DMS114 treated with DMSO at 0.1 percent for 48 hours (cell line): ENCODE data around the gene ERP27.

Experiments
- DNase-seq: peaks from one replicate; lab custom pipeline; 2025; ENCODE audit not compliant: unreplicated experiment; lab: John Stamatoyannopoulos, UW

Gene ERP27

GRCh38 chr12:14937014-14937413 lies 1.3 kb downstream of the ERP27 start:
- DNase-seq = no peak

DNA sequence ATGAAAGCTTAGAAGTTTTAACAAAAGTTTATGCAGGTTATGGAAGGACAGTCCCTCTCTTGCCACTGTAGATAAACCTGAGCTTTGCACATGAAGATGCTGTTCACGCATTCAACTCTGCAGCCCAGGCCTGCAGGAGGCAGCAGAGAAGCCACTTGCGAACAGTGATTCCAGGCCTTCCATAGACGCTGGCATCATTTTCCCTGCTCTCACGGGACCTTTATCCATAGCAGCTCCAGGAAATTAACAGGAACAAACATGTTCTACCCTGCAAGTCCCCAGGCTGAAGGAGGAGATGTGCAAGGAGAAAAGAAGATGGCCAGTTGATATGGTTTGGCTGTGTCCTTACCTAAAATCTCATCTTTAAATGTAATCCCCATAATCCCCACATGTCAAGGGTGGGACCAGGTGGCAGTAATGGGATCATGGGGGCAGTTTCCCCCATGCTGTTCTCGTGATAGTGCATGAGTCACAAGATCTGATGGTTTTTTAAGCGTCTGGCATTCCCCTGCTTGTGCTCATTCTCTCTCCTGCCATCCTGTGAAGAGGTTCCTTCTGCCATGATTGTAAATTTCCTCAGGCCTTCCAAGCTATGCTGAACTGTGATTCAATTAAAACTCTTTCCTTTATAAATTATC lies 2.0 kb downstream of the ERP27 start:
- no peak for DNase-seq

GRCh38 chr12:14935031-14935430 lies 3.3 kb downstream of the ERP27 start:
- DNase-seq = no peak

- no peak for DNase-seq
Observed at GRCh38 chr12:14934511-14934910, 3.8 kb downstream of the ERP27 start.

DNA sequence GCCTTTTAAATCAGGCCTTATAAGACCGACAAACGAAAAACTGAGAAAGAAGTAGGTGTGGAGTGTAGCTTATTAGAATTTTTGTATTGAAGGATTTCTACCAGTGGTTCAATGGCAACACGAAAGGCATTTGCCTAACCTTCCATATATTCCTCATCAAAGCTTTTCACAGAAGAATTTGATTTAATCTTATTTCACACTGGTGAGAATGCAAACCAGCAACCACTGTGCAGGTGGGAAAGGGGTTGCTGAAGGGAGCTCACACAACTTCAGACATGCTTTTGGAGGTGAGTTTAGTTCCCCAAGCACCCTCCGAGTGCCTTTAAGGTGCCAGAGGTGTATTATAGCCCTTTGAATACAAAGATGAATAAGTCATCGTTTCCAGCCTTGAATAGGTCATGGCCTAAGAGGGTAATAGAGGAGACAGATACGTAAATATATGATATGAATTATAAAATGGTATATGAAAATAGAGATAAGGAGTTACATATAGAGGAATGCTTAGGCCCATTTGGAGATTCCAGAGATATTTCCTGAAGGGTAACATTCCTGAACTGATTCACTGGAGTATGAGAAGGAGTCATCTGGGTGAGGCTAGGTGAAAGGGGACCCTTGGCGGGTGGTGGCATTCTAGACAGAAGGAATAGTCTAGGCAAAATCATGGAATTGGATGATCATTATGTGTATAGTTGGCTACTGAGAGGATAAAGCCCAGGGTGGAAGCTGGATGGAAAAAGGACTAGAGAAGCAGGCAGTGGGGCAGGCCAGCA lies 6.4 kb downstream of the ERP27 start:
- DNase-seq = no peak

DNA sequence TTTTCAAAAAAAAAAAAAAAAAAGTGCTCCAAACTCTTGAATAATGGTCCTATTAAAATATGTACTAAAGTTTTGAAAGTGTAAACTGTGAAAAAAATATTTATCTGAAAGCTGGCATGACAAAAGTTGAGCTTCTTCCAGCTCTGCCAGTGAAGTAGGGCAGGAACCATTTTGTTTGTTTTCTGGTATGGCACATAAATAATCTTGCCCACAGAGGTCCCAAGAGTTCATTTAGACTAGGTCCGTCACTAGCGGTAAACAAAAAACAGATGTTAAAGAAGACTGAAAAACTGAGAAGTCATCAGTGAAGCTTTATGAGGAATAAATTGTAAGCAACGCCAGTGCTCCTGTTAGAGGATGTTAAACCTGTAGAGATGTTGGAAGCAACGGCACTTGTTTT lies 7.0 kb downstream of the ERP27 start:
- DNase-seq = no peak

- no peak for DNase-seq
Observed at GRCh38 chr12:14930299-14930698, 8.0 kb downstream of the ERP27 start.

- DNase-seq = no peak
Observed at GRCh38 chr12:14928931-14929330, 9.4 kb downstream of the ERP27 start.

DNA sequence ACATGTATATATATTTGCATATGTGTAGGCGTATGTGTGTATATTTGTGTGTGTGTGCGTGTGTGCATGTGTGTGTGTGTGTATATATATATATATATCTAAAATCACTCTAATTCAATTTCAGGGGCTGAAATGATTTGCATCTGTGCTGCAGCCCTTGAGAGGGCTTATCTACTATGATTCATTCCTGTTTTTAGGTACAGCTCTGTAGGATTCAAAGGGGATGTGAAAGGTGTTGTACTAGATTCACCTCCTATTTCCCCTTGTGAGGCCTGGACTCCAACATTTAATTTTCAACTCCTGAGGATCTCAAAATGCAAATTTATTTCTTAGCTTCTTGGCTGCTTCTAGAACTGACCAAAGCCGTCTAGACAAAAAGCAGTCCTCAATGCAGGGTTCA lies 11.1 kb downstream of the ERP27 start:
- no peak for DNase-seq

DNA sequence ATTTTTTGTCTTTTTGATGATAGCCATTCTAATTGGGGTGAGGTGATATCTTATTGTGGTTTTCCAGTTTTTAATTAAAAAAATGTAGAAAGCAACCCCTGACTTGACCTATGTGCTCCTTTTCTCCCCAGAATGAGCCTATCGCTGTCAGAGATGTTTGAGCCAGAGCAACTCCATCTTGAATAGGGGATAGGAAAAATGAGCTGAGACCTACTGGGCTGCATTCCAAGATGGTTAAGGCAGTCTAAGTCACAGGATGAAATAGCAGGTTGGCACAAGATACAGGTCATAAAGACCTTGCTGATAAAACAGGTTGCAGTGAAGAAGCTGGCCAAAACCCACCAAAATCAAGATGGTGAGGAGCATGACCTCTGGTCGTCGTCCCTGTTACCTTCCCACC lies 13.8 kb downstream of the ERP27 start:
- no peak for DNase-seq

DNA sequence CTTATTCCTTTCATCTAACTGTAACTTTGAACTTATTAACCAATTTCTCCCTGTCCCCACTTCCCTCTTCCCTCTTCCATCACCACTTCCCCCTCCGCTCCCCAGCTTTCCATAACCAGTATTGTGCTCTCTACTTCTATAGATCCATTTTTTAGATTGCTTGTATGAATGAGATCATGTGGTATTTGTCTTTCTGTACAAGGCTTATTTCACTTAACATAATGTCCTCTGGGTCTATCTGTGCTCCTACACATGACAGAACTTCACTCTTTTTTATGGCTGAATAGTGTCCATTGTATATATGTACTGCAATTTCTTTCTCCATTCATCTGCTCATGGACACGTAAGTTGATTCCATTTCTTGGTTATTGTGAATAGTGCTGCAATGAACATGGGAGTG lies 14.4 kb downstream of the ERP27 start:
- no peak for DNase-seq

DNA sequence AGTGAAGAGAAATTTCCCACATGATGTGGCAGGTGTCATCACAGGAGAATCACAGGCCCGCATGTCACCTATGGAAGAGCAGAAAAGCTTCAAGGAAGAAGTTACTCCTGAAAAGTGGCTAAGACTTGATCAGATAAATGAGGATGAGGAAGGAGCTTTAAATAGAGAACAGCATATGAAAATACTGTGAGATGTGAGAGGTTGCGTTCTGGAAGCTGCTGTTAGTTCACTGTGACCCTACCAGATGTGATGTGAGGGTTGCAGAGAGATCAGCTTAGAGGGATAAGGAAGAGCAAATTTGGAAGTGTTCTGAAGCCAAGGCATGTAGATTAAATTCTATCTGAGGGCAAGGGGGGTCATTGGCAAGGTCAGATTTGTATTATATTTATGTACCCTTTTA lies 17.1 kb downstream of the ERP27 start:
- no peak for DNase-seq

GRCh38 chr12:14920475-14921126 lies 17.7 kb downstream of the ERP27 start:
- DNase-seq = no peak

DNA sequence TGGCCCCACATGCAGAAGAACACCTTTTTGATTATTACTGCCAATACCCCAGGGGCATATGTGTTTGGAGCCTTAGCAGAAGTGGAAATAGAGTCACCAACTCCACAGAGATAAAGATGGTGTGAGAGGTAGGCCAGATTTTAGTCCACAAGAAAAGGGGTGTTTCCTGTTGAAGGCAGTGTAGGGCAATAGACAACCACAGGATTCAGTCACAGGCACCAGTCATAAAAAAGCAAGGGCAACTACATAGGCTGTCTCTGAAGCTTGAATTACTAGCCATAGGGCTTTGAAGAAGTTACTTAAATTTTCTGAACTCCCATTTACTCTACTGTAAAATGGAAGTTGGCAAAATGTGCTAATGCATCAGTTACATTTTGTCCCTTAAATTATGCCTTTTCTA lies 18.9 kb downstream of the ERP27 start:
- no peak for DNase-seq

DNA sequence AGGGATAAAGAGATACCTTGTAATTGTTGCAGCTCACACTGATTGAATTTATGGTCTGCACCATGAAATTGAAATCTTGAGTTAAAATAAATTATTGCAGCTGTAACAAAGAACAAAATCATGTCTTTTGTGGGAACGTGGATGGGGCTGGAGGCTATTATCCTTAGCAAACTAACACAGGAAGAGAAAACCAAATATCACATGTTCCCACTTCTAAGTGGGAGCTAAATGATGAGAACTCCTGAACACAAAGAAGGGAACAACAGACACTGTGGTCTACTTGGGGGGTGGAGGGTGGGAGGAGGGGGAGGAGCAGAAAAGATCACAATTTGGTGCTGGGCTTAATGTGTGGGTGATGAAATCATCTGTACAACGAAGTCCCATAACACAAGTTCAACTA lies 22.6 kb downstream of the ERP27 start:
- no peak for DNase-seq

GRCh38 chr12:14913381-14913781 lies 25.0 kb downstream of the ERP27 start:
- no peak for DNase-seq

DNA sequence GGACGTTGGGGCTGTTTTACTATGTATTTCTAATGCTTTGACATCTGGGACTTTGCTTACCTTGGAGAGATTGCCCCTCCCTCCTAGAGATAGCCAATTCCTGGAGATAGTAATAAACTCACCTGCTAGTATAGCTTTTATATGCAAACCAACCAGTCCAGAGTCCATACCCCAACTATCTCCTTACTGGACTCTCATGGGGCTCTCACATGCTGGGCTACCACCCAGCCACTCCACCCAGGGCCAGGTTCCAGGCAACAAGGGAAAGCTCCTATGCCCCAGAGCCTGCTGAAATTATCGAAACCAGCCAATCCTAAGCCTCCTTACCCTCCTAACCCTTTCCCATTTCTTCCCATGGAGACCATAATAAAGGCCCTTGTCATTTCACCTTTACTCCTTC lies 27.2 kb downstream of the ERP27 start:
- DNase-seq = no peak

GRCh38 chr12:14910090-14910915 lies 28.0 kb downstream of the ERP27 start:
- DNase-seq = no peak

DNA sequence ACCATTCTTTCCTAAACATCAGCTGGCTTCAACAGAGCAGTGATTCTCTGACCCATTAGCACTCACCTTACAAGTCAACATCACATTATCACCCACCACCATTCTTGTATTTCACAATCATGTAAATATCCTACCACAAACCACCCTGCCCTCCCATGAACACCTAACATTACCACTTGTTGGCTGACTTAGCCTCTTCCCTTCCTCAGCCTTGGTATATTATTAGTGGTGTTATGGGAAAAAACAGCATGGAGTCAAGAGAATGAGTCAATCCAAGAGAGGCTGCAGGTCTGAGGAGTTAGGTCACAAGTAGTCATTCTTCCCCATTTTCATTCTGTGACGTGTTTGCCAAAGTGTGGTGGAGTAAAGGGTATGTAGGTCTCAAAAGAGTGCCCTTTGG lies 30.4 kb downstream of the ERP27 start:
- DNase-seq = no peak

DNA sequence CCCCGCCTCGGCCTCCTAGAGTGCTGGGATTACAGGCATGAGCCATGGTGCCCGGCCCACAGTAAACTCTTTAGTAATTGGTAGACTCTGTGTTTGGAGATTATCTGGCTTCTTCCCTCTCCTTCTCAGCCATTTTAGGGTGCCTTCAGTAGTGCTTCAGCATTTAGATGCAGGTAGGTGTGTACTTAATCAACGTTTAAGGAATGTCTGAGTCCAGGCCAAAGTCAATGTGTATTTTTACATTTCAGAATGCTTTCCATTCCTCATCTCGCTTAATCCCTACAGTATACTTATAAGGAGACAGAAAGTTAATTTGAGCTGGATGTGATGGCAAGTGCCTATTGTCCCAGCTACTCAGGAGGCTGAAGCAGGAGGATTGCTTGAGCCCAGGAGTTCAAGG lies 32.2 kb downstream of the ERP27 start:
- DNase-seq = no peak

DNA sequence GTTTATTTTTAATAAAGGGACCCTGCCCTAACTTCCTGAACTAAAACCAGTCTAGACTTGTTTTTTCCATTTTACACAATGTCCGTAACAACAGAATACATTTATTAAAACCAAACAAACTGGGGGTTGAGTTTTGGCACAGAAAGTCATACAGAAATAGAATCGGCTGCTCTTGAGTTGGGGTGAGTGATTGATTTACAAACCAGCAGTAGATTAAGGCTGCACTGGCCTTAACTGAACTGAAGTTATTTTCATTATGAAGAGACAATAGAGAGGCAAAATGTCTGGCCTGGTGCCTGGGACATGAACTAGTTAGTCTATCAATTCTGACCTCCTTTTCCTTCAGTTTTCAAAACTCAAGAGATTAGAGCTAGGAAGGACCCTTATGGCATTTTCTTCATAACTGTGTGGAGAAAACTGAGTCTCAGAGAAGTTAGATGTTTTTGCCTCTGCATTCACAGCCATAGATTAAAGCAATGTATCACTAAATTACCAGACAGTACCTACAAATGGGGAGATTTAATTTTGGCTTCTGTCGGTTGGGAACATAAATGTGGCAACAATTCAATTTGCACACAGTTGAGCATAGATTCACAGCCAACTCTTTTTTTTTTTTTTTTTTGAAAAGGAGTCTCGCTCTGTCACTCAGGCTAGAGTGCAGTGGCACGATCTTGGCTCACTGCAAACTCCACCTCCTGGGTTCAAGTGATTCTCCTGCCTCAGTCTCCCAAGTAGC lies 32.9 kb downstream of the ERP27 start:
- DNase-seq = no peak
